GM21360 (cell line): ENCODE measurements around the gene ELK4.

Experiments
- ATAC-seq: cut with Tn5 transposase; IDR thresholded peaks from one replicate; pipeline ENCODE4 v1.9.1; 2021; ENCODE audit warnings: mild to moderate bottlenecking, moderate library complexity; ENCODE audit not compliant: unreplicated experiment

Gene ELK4

DNA sequence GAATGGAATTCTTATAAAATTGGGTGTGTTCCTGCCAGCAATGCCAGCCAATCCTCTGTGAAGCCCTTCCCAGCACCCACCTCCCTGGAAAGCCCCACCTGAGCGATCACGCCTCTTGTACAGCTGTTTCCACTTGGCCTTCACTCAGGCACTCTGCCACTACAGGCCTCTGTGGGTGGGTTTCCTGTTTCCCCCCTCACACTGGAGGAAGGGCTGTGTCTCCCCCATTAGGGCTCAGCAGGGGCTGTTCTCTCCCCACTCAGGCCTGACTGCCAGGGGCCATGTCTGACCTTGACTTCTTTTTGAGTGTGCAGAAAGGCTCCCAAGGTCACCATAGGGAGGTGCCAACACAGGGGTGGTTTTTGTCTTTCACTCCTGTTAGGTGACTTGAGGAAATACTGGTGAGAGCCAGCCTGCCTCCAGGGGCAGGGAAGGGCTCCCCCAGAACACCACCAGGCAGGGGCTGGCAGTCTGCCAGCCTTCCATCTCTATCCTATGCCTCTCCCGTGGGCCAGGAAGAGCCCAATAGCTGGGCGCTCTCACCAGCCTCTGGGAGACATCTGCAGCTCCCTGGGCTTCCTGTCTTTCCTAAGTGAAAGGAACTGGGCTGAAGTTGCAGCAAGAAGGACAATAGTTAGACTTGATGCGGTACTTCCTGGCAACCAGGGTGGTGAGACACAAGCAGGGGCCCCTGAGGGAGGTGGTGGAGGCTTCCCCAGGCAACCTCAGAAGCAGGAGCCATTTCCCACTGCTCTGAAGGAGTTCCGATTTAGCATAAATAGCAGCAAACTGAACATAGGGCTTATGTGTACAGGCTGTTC, 49.1 kb downstream of the ELK4 start:
- ATAC-seq, result no peak

- no peak for ATAC-seq
Observed at GRCh38 chr1:205582046-205582445, 49.8 kb downstream of the ELK4 start.

DNA sequence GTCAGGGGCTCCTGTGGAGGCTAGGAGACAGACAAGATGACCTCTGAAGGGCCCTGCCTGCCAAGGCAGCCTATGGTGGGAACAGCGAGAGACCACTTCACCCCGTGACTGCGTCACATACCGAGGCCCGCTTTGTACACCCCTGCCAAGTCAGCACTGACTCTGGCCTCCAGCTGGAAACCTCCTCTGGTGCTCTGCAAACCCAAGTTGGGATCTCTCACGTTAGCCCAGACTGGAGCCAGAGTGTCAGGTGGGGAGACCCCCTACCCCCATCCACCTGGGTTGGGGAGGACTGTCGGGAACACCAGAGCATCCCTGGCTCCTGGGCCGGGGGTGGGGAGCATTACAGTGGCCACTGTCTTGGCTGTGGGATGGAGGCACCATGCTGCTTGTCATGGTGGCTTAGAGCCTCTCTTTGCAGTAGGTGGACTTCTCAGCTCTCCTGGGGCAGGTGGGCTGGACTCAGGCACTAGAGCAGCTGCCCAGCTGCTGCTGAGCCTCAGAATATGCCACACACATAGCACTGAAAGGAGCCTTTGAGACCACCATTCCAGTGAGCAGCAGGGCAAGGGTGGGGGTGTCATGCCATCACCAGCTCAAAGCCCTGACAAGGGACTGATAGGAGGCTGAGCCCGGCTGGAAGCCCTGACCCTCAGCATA, 50.4 kb downstream of the ELK4 start:
- ATAC-seq, result no peak

DNA sequence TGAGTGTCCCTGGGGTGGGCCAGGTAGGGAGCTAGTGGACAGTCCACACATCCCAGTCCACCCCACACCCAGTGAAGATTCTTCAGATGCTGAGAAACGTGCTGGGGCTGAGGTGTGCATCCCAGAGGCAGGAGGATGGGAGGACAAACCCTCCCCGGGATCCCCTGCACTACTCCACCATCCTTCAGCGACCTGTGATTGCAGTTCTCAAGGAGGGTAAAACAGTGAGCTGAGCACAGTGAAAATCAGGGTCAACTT, 51.0 kb downstream of the ELK4 start:
- ATAC-seq, result no peak

GRCh38 chr1:205580140-205580922, 51.5 kb downstream of the ELK4 start:
- ATAC-seq, result no peak

DNA sequence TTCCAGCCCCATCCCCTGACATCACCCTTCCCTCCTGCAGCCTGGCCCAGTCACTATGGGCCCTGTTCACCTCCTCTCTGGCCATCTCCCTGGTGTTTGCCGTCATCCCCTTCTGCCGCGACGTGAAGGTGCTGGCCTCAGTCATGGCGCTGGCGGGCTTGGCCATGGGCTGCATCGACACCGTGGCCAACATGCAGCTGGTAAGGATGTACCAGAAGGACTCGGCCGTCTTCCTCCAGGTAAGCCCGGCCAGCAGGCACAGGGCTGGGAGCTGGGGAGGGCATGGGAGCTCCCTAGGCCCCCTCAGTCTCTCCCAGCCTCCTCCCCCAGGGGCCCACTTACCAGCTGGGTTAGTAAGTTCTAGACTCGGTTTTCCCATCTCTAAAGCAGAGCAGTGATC, 52.1 kb downstream of the ELK4 start:
- no peak for ATAC-seq

- no peak for ATAC-seq
Observed at GRCh38 chr1:205578780-205579571, 52.8 kb downstream of the ELK4 start.

DNA sequence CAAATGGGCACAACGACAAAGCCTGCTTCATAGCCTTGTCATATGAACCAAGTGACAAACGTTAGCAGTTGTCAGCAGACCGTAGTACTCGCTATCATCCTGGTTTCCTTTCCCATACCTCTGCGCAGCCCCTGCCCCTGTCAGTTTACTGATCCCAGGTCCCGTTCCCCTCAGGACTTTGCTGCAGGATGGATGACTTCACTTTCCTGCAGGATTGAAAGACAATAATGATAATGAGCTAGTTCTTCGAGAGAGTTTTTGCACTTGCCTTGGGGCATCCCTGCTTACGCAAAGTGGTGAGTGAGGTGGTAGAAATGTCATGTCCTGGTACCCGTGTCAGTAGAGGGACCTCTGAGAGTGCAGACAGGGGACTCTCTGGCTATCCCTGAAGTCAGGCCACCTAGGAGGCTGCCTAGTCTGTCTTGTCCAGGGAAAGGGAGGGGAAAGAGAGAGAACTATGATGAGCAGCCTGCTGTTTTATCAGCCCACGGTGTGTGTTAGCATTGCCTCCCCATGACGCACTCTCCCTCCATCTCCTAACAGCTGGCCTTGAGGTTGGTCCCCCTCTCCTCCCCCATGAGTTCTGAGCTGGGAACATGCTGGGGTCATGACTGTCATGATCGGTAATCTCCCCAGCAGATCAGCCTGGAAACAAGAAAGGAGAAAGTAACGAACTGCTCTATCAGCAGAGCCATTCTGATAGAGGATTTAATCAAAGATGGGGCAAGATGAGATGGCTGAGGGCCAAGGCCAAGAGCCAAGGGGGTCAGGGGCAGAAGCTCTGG, 53.7 kb downstream of the ELK4 start:
- no peak for ATAC-seq

DNA sequence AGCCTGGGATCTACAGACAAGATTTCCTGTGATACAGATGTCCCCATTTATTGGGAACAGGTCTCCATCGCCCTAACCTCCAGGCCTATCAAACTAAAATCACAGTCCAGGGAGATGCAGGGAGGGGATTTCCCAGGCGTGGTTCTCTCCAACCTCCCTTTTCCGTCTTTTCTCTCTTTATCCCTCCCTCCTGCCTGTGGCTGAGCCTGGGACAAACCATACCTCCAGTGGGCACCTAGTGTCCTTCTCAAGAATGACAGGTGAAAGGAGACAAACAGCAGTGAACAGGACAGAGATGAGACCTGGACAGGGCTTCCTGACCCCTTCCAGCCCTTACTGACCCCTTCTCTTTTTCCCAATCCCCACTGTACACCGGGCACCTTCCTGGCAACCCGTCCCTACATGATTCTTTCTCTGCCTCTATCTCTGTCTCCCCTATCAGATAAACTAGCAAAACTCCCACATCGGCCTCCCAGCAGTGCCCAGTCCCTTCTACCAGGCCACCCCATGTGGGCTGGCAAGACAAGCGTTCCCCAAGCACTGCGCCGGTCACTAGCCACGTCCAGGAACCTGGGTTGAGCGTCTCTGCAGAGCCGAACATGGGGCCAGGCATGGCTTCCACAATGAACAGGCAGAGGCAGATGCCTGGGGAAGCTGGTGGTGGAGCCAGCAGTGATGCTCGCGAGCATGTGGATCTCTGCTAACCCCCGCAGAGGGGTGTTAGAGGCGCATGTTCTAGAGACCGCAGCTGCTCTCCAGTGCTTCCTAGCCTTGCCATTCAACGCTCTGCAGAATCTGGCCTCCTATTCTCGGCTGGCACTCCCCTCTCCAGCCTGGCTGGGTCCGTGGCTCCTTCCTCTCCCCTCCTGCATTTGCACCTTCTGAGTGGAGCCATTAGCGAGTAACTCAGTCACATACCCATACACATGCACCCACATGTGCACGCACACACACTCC, 54.7 kb downstream of the ELK4 start:
- ATAC-seq, result no peak

DNA sequence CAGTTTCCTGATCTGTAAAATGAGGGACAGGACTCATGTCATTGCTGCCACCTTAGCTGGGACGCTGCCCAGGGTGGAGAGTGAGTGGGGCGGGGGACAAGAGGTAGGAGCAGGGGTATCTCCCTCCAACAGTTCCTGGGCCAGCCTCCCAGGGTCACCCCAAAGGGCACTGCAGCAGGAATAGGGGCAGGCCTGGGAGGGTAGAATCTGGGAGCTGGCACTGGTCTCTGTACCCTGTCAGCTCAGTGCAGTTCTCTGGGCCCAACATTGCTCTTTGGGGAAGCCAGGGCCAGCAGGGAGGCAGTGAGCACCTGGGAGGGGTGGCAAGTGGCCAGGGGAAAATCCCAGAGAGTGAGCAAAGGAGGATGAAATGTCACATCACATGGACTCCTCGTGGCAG, 55.8 kb downstream of the ELK4 start:
- no peak for ATAC-seq

DNA sequence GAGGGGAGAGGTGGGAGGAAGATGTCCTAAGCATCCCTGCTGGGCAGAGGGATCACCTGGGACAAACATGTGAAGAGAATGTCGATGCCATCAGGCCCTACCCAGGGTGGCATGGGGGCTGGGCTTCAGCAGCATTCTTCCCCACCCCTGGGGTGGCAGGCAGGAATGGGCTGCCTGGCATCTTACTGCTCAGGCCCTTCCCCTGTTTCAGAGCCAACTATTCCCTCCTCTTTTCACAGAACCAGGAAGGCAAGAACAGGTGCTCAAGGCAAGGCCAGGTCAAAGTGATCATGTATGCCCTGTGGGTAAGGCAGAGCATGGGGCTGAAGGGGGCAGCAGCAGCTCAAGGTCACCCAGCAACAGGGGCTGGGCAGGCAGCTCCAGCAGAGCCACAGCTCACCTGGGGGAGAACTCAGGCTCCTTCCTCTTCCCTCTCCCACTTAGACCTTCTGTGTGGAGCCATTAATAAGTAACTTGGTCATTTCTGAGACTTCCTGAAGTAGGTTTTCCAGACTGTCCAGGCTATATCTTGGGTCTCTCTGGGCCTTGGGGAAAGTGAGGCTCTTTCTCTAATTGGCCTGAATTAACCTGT, 56.4 kb downstream of the ELK4 start:
- ATAC-seq, result no peak

DNA sequence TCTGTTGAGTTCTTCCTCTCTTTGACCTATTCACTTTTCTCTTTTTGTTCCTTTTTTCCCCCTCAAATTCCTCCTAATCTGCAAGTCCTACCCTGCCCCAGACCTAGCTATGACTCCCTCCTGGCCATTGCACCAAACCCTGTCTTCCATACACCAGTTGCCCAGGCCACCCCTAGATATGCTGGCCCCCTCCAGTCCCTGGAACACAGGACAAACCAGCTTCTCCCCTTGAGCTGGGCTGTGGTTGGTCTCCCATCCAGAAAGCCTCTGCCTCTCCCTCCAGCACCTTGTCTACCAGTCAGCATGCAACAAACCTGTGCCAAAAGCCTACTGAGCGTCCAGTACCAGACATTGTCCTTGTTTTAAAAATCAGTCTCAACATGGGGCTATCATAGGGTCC, 59.4 kb downstream of the ELK4 start:
- ATAC-seq, result no peak

GRCh38 chr1:205571747-205572146, 60.1 kb downstream of the ELK4 start:
- ATAC-seq, result no peak

DNA sequence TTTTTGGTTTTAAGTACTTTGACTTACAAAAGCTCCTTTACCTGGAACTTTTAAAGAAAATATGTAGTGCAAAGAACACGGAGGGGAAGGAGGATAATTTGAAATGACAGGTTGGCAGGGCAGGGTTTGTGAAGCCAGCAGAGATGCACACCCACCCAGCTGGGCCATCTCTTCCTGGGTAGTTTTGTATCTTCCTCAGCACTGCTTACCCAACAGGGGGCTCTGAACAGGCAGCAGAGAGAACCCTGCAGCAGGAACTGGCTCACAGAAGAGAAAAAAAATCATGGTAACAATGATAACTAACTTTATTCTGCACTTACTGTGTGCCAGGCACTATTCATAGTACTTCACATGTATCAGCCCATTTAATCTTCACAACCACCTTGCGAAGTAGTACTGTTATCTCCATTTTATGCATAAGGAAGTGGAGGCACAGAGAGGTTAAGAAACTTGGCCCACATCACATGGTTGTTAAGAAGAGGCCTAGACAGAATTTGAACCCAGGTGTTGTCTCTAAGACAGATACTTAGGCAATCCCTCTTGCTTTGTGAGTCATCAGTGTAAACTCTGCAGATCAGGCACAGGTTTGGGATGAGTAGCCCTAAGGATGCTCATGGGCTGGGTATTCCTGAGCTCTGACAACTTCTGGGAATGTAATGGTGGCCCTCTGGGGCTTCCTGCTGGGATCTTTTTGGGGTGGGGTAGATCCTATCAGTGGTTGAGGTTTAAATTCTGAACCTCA, 60.8 kb downstream of the ELK4 start:
- no peak for ATAC-seq

GRCh38 chr1:205570173-205570501, 61.7 kb downstream of the ELK4 start:
- ATAC-seq, result no peak

- no peak for ATAC-seq
Observed at GRCh38 chr1:205569411-205570172, 62.2 kb downstream of the ELK4 start.

GRCh38 chr1:205568469-205569361, 63.1 kb downstream of the ELK4 start:
- no peak for ATAC-seq
